ENCODE data around the gene BRMS1L. TPM values are rescaled to one million over a fixed set of nuclear protein-coding genes. Genes with fewer than 3 reads are reported as not detected.

BRMS1L gene
- total and polyA plus RNA-seq, 2 of the 4 experiments (the other 2 are of a cell fraction): 1.8 to 6.2 TPM

DNA sequence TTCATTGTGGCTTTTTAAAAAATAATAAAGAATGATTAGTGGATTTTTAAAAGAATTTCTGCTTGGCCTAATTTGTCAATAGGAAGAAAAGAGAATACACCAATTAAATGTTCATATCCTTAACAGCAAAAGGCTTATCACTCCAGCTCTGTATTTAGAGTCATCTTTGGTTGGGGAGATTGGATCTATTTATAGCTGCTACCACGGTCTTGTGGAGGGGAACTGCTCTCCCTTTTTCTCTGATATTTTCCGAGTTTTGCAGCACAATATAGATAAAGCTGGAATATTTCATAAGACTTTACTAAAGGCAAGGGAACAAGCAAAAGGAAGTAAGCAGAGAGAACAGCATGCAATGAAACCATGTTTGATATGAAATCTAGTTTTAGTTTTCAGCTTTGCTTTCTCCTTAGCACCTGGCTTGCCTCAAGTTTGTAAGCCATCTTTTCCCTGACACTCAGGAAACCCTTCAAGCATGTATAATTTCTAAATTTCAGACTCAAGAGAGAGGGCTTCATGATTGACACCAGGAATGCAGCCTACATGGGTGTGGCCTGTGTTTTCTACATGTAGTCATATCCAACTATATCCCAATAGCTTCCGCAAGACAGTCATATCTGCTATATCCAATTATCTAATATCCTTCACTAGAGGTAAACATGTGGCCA lies 35.2 kb downstream of the BRMS1L start:
- no peaks in the 10 kb centered on the region for H3K79me1 ChIP-seq (ENCODE audit: low read depth in 1 of 2, low read length in 2 of 2)
- POLR2A ChIA-PET (ENCODE audit: unreplicated experiment): interaction anchor here (0.6 kb wide), 1 partner anchor 10 kb away, joined by 7 read pairs; no protein-coding TSS in a partner anchor
- no peak overlapping the region for H3K9ac ChIP-seq (ENCODE audit: low read depth, low read length)
- no peak overlapping the region for H2BK120ac ChIP-seq (ENCODE audit: low read depth, low read length)
- no peak overlapping the region for H3K18ac ChIP-seq (ENCODE audit: low read depth, low read length)
- TF ChIP-seq MXI1 (IDR thresholded peaks at IDR 0.05; ENCODE audit: borderline replicate concordance, low read depth, low read length): no peak
- TF ChIP-seq, protein P1, sequence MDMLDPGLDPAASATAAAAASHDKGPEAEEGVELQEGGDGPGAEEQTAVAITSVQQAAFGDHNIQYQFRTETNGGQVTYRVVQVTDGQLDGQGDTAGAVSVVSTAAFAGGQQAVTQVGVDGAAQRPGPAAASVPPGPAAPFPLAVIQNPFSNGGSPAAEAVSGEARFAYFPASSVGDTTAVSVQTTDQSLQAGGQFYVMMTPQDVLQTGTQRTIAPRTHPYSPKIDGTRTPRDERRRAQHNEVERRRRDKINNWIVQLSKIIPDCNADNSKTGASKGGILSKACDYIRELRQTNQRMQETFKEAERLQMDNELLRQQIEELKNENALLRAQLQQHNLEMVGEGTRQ (IDR thresholded peaks at IDR 0.05; ENCODE audit: low read depth, low read length): no peak
- TF ChIP-seq, protein P2, sequence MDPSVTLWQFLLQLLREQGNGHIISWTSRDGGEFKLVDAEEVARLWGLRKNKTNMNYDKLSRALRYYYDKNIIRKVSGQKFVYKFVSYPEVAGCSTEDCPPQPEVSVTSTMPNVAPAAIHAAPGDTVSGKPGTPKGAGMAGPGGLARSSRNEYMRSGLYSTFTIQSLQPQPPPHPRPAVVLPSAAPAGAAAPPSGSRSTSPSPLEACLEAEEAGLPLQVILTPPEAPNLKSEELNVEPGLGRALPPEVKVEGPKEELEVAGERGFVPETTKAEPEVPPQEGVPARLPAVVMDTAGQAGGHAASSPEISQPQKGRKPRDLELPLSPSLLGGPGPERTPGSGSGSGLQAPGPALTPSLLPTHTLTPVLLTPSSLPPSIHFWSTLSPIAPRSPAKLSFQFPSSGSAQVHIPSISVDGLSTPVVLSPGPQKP (IDR thresholded peaks at IDR 0.05; ENCODE audit: borderline replicate concordance, low read depth, low read length): no peak
- H3K56ac ChIP-seq (ENCODE audit: extremely low read depth, insufficient read depth, low read length): no peak overlapping the region
- H3K9me3 ChIP-seq (ENCODE audit: control insufficient read depth, insufficient read depth, low read length): no peaks in the 10 kb centered on the region
- no peaks in the 10 kb centered on the region for H3K9me1 ChIP-seq (ENCODE audit: insufficient read depth, low read length)
- H2AK9ac ChIP-seq (replicated peaks; ENCODE audit: low read depth, low read length, poor library complexity): no peak overlapping the region
- no peak overlapping the region for H4K5ac ChIP-seq (ENCODE audit: low read depth, low read length)
- H4K8ac ChIP-seq (ENCODE audit: low read depth in 2 of 2, low read length in 2 of 2): no peak overlapping the region
- H2BK15ac ChIP-seq (ENCODE audit: low read depth, low read length): no peak overlapping the region
- no peak overlapping the region for H4K91ac ChIP-seq (ENCODE audit: insufficient read depth, low read depth, low read length)
- H3K4ac ChIP-seq (ENCODE audit: low read depth, low read length): no peak overlapping the region
- DNase-seq: no peak
- BruUV-seq (replicated peaks): no TSS peak
- no peak overlapping the region for H3K4me2 ChIP-seq (ENCODE audit: low read depth, low read length)
- peaks cover 2% of the 10 kb centered on the region; the same call in 1 of the 2 replicates for H3K4me1 ChIP-seq (ENCODE audit: control insufficient read depth, insufficient read depth, low read length)
- no peaks in the 10 kb centered on the region for H4K20me1 ChIP-seq (ENCODE audit: insufficient read depth, low read length)
- intact Hi-C loops (cut with micrococcal nuclease): no loop called here
- no peak overlapping the region for H2BK20ac ChIP-seq (ENCODE audit: low read depth, low read length)
- no peak overlapping the region for H2AFZ ChIP-seq (replicated peaks; ENCODE audit: low read length, poor library complexity)
- CTCF ChIA-PET: interaction anchor here (1.1 to 1.2 kb wide), 2 partner anchors 22 to 33 kb away, joined by 3 to 5 read pairs; no protein-coding TSS in a partner anchor
- H2AK5ac ChIP-seq (ENCODE audit: low read depth, low read length): no peak overlapping the region
- dilution Hi-C loops (cut with HindIII; ENCODE audit: low sequenced_read_pairs, unreplicated experiment): no loop called here
- no peak overlapping the region for H3K14ac ChIP-seq (replicated peaks; ENCODE audit: low read depth, low read length)
- WGBS, 2 experiments (ENCODE audit: extremely low coverage in 2 of 2, insufficient read length in 1 of 2): no CpG with 5 or more reads among the region's 3 CpGs
- in situ Hi-C loops (cut with MboI; ENCODE audit: low sequenced_read_pairs): no loop called here
- ATAC-seq (ENCODE audit: low read depth): no peak
- H2BK5ac ChIP-seq (ENCODE audit: low read depth, low read length, poor library complexity, severe bottlenecking): no peak overlapping the region
- peaks cover 6% of the 10 kb centered on the region for H3K36me3 ChIP-seq (ENCODE audit: control insufficient read depth, insufficient read depth, low read length)
- no peak overlapping the region for H3K27ac ChIP-seq (ENCODE audit: insufficient read depth, low read length)
- no peaks in the 10 kb centered on the region for H3K27me3 ChIP-seq (ENCODE audit: control insufficient read depth, insufficient read depth, low read length)
- H3K23ac ChIP-seq (ENCODE audit: low read depth, low read length): no peak overlapping the region
- no peak overlapping the region for H3K4me3 ChIP-seq (ENCODE audit: insufficient read depth, low read depth, low read length)

All from IMR-90 (cell line).